Measurements from ENCODE around the gene ERGIC1. TPM values are rescaled to one million over a fixed set of nuclear protein-coding genes. Genes with fewer than 3 reads are reported as not detected.

ERGIC1 gene
- total RNA-seq, 3 donors from 2014 or later (not counting 1 experiment from before 2014, with no cell fraction given): 86.2 to 126 (median 121) TPM

- Histone ChIP-seq H3K9me3 (ENCODE audit: control insufficient read depth, insufficient read depth, low read length) (peaks cover 10% of the 10 kb centered on the region), H3K27me3 (ENCODE audit: control insufficient read depth, insufficient read depth, low read length) (no peaks in the 10 kb centered on the region), H3K36me3 (ENCODE audit: control insufficient read depth, insufficient read depth, low read length) (no peaks in the 10 kb centered on the region), H3K27ac (ENCODE audit: low read length) (no peak overlapping the region), H3K4me1 (ENCODE audit: control insufficient read depth, insufficient read depth, low read length) (no peaks in the 10 kb centered on the region), H3K4me3 (ENCODE audit: low read length) (no peak overlapping the region)
- no peaks in the 10 kb centered on the region for H3K27me3 Mint-ChIP-seq (ENCODE audit: low read depth in 2 of 2)
- peaks cover 0 to 5% of the 10 kb centered on the region in 2 donors for H3K4me1 Mint-ChIP-seq
- no peak for DNase-seq
- ATAC-seq: no peak
- H3K9me3 Mint-ChIP-seq: peaks cover 3 to 6% of the 10 kb centered on the region in 2 donors
- H3K4me3 Mint-ChIP-seq: no peak overlapping the region
- no peak for TF ChIP-seq CTCF (IDR thresholded peaks at IDR 0.05)
- intact Hi-C loops (cut with micrococcal nuclease): no loop called here
- H3K36me3 Mint-ChIP-seq: peaks cover 15% of the 10 kb centered on the region
- no peak overlapping the region for H3K27ac Mint-ChIP-seq
- 86% methylated on average over 4 of the region's 6 CpGs for WGBS (ENCODE audit: insufficient coverage)
These were observed 12.6 kb upstream of the ERGIC1 start for GRCh38 chr5:172821340-172821985.

- no peak overlapping the region for H3K4me3 ChIP-seq (ENCODE audit: low read length)
- H3K27me3 ChIP-seq (ENCODE audit: control insufficient read depth, insufficient read depth, low read length): no peaks in the 10 kb centered on the region
- H3K9me3 ChIP-seq (ENCODE audit: control insufficient read depth, insufficient read depth, low read length): peaks cover 10% of the 10 kb centered on the region
- Mint-ChIP-seq H3K4me3 (no peak overlapping the region), H3K27me3 (ENCODE audit: low read depth in 2 of 2) (no peaks in the 10 kb centered on the region), H3K27ac (no peak overlapping the region), H3K9me3 (peaks cover 3 to 6% of the 10 kb centered on the region in 2 donors), H3K36me3 (peaks cover 18% of the 10 kb centered on the region), H3K4me1 (peaks cover 0 to 5% of the 10 kb centered on the region in 2 donors)
- 84% methylated on average over 6 of the region's 6 CpGs for WGBS (ENCODE audit: insufficient coverage)
- no peaks in the 10 kb centered on the region for H3K4me1 ChIP-seq (ENCODE audit: control insufficient read depth, insufficient read depth, low read length)
- intact Hi-C loops (cut with micrococcal nuclease): no loop called here
- DNase-seq: no peak
- no peak overlapping the region for H3K27ac ChIP-seq (ENCODE audit: low read length)
- H3K36me3 ChIP-seq (ENCODE audit: control insufficient read depth, insufficient read depth, low read length): no peaks in the 10 kb centered on the region
- ATAC-seq: no peak
- TF ChIP-seq CTCF (IDR thresholded peaks at IDR 0.05): no peak
These were observed 10.2 kb upstream of the ERGIC1 start for GRCh38 chr5:172823840-172824362.

- Histone ChIP-seq H3K4me3 (ENCODE audit: low read length) (no peak overlapping the region), H3K36me3 (ENCODE audit: control insufficient read depth, insufficient read depth, low read length) (no peaks in the 10 kb centered on the region), H3K4me1 (ENCODE audit: control insufficient read depth, insufficient read depth, low read length) (no peaks in the 10 kb centered on the region), H3K27ac (ENCODE audit: low read length) (no peak overlapping the region), H3K27me3 (ENCODE audit: control insufficient read depth, insufficient read depth, low read length) (no peaks in the 10 kb centered on the region), H3K9me3 (ENCODE audit: control insufficient read depth, insufficient read depth, low read length) (peaks cover 10% of the 10 kb centered on the region)
- intact Hi-C loops (cut with micrococcal nuclease): no loop called here
- peaks cover 3 to 6% of the 10 kb centered on the region in 2 donors for H3K9me3 Mint-ChIP-seq
- H3K27ac Mint-ChIP-seq: no peak overlapping the region
- H3K36me3 Mint-ChIP-seq: peaks cover 18% of the 10 kb centered on the region
- DNase-seq (no peak), ATAC-seq (no peak)
- no peak overlapping the region for H3K4me3 Mint-ChIP-seq
- peaks cover 0 to 3% of the 10 kb centered on the region in 2 donors for H3K4me1 Mint-ChIP-seq
- no peak for TF ChIP-seq CTCF (IDR thresholded peaks at IDR 0.05)
- H3K27me3 Mint-ChIP-seq (ENCODE audit: low read depth in 2 of 2): no peaks in the 10 kb centered on the region
- 89% methylated on average over 1 of the region's 2 CpGs for WGBS (ENCODE audit: insufficient coverage)
These were observed 8.3 kb upstream of the ERGIC1 start for GRCh38 chr5:172825610-172826204.

Data from natural killer cell (primary cell).